ENCODE measurements around the gene TMPRSS9. TPM values are rescaled to one million over a fixed set of nuclear protein-coding genes. Genes with fewer than 3 reads are reported as not detected.

Gene TMPRSS9
- total and polyA plus RNA-seq, 2 experiments from 2014 or later, result not detected

GRCh38 chr19:2374808-2375207, 14.7 kb downstream of the TMPRSS9 start:
- no peaks in the 10 kb centered on the region for H3K9me3 ChIP-seq (ENCODE audit: low read depth)
- H3K27me3 ChIP-seq, result no peaks in the 10 kb centered on the region
- TF ChIP-seq CTCF (IDR thresholded peaks at IDR 0.05; ENCODE audit: low read depth, low read length), result no peak

DNA sequence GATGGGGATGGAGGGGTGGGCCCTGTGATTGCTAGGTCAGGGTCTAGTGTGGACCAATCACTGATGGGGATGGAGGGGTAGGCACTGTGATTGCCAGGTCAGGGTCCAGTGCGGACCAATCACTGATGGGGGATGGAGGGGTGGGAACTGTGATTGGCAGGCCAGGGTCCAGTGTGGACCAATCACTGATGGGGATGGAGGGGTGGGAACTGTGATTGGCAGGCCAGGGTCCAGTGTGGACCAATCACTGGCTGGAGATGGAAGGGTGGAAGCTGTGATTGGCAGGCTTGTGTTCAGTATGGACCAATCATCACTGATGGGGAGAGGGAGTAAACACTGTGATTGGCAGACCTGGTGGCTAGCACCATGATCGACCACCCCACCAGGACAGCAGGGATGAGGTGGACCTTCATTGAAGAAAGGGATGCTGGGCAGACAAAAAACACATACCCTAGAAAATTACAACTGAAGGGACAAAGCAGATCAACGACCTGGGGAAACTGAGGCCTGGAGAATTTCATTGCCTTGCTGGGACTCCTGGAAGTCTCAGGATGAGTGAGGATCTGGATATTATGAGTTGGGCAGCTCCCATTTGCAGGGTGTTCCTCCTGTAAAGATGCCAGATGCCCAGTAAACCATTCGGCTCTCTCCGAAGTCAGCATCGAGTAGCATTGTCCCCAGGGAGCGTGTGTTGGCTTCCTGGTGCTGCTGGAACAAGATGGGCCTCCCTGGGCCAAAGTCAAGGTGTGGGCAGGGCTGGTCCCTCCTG, 15.5 kb downstream of the TMPRSS9 start:
- no peak overlapping the region for H3K27ac ChIP-seq
- H3K27me3 ChIP-seq, result no peaks in the 10 kb centered on the region
- H3K4me1 ChIP-seq (ENCODE audit: low read depth), result peaks cover 8% of the 10 kb centered on the region
- DNase-seq (ENCODE audit: low read depth in 1 of 2, low spot score in 1 of 2), result no peak
- H3K9me3 ChIP-seq (ENCODE audit: low read depth), result no peaks in the 10 kb centered on the region
- no peaks in the 10 kb centered on the region for H3K36me3 ChIP-seq
- TF ChIP-seq CTCF (IDR thresholded peaks at IDR 0.05; ENCODE audit: low read depth, low read length), result no peak
- no peak overlapping the region for H3K4me3 ChIP-seq

More at GRCh38 chr19:2374808-2375207, 14.7 kb downstream of the TMPRSS9 start:
- Histone ChIP-seq H3K36me3 (no peaks in the 10 kb centered on the region), H3K4me3 (no peak overlapping the region), H3K4me1 (ENCODE audit: low read depth) (peaks cover 8% of the 10 kb centered on the region), H3K27ac (no peak overlapping the region)
- DNase-seq (ENCODE audit: low read depth in 1 of 2, low spot score in 1 of 2), result no peak

DNA sequence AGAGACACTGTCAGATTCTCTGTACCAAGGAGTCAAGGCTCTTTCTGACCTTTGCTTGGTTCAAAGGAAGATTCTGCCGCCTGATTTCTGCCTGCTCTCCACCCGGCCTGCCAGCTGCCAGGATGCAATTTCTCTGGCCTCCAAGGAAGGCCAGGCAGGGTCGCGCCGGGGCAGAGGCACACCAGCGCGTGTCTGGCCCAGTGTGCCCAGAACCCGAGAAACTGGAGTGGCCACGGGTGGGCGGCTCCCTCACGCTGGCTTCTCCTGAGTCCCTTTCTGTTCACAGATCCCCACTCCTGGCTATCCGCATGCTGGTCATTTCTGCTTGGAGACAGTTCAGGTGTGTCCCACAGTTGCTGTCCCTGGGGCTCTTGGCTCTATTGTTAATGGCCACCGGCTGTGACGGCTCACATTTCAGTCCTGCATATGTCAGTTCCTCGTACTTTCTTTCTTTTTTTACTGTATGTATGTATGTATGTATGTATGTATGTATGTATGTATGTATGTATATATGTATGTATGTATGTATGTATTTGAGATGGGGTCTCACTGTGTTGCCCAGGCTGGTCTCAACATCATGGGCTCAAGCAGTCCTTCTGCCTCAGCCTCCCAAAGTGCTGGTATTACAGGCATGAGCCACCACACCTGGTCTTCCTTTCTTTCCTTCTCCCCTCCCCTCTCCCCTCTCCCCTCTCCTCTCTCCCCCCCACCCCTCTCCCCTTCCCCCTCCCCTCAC, 16.9 kb downstream of the TMPRSS9 start:
- Histone ChIP-seq H3K27ac (no peak overlapping the region), H3K36me3 (no peaks in the 10 kb centered on the region), H3K4me1 (ENCODE audit: low read depth) (peaks cover 8% of the 10 kb centered on the region), H3K27me3 (no peaks in the 10 kb centered on the region), H3K9me3 (ENCODE audit: low read depth) (no peaks in the 10 kb centered on the region), H3K4me3 (no peak overlapping the region)
- TF ChIP-seq CTCF (IDR thresholded peaks at IDR 0.05; ENCODE audit: low read depth, low read length), result no peak
- no peak for DNase-seq (ENCODE audit: low read depth in 1 of 2, low spot score in 1 of 2)

GRCh38 chr19:2380567-2380966, 20.5 kb downstream of the TMPRSS9 start:
- TF ChIP-seq CTCF (IDR thresholded peaks at IDR 0.05; ENCODE audit: low read depth, low read length), result no peak
- H3K4me1 ChIP-seq (ENCODE audit: low read depth), result no peaks in the 10 kb centered on the region
- DNase-seq (ENCODE audit: low read depth in 1 of 2, low spot score in 1 of 2), result no peak
- H3K27me3 ChIP-seq, result no peaks in the 10 kb centered on the region
- no peak overlapping the region for H3K4me3 ChIP-seq
- H3K36me3 ChIP-seq, result no peaks in the 10 kb centered on the region
- no peak overlapping the region for H3K27ac ChIP-seq
- no peaks in the 10 kb centered on the region for H3K9me3 ChIP-seq (ENCODE audit: low read depth)

DNA sequence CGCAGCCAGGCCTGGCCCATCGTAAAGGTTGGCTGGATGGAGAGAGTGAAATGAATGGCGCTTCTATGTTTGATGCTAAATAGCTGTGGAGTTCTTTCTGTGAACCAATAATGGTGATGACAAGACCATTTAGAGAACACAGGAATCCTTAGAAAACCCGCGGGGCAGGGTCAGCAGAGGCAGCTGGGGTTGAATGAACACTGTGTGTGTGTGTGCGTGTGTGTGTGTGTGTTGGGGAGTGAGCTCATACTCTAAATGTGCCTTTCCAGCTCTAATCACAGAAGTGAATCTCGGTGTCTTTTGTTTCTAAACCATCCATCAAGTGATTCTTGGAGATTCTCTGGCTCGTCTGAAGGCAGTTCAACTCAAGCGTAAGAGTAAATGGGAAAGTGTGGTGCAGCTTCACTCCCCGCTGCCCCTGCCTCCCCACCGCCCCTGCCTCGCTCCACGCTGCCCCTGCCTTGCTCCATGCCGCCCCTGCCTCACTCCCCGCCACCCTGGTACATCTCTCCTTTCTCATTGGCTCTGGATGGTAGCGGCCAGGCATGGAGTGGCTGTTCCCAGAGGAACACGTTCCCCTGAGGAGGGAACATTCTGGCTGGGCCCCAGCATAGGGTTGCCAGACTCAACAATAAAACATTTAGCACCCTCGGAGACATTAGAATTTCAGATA, 21.2 kb downstream of the TMPRSS9 start:
- Histone ChIP-seq H3K27ac (no peak overlapping the region), H3K9me3 (ENCODE audit: low read depth) (no peaks in the 10 kb centered on the region), H3K27me3 (no peaks in the 10 kb centered on the region), H3K4me3 (no peak overlapping the region), H3K4me1 (ENCODE audit: low read depth) (no peaks in the 10 kb centered on the region), H3K36me3 (no peaks in the 10 kb centered on the region)
- peak; percentile 27 to 39 for DNase-seq (ENCODE audit: low read depth in 1 of 2, low spot score in 1 of 2)
- TF ChIP-seq CTCF (IDR thresholded peaks at IDR 0.05; ENCODE audit: low read depth, low read length), result no peak

All from cardiac muscle cell (in vitro differentiated cells and primary cell).